C4-2B (cell line): ENCODE results near the gene OR5B21.

ENCODE experiments used
- H3K27ac ChIP-seq: fragments of 450-650 bp; 2 replicates; pipeline ENCODE4 v1.5.1; 2017
- CTCF ChIP-seq: fragments of 450-650 bp; conservative IDR thresholded peaks from 2 replicates; pipeline ENCODE4 v1.5.1; 2017; ENCODE audit warnings: mild to moderate bottlenecking
- ZFX ChIP-seq: fragments of 450-650 bp; IDR thresholded peaks from 2 replicates; pipeline ENCODE4 v1.6.1; 2017

Gene OR5B21

GRCh38 chr11:58465690-58466089 is 42.2 kb downstream of the OR5B21 start:
- no peak overlapping the region for H3K27ac ChIP-seq
- TF ChIP-seq CTCF (no peak), ZFX (no peak)
